DMS 273 (cell line): Measurements from ENCODE around the gene CACNB2.

ENCODE experiments used
- DNase-seq: peaks from one replicate; lab custom pipeline; 2025; ENCODE audit not compliant: unreplicated experiment; lab: John Stamatoyannopoulos, UW

CACNB2 gene

GRCh38 chr10:18399158-18399557 is 258.9 kb downstream of the CACNB2 start:
- no peak for DNase-seq

- DNase-seq: peak; percentile 52
Measured at GRCh38 chr10:18400201-18400905, 260.1 kb downstream of the CACNB2 start.

GRCh38 chr10:18400906-18401245 is 260.7 kb downstream of the CACNB2 start:
- no peak for DNase-seq

- no peak for DNase-seq
Measured at GRCh38 chr10:18401416-18402195, 261.4 kb downstream of the CACNB2 start.

GRCh38 chr10:18402853-18403252 is 262.6 kb downstream of the CACNB2 start:
- peak; percentile 2 for DNase-seq

- DNase-seq: no peak
Measured at GRCh38 chr10:18404530-18404929, 264.3 kb downstream of the CACNB2 start.

- DNase-seq: no peak
Measured at GRCh38 chr10:18406136-18406535, 265.9 kb downstream of the CACNB2 start.

GRCh38 chr10:18409599-18410397 is 269.6 kb downstream of the CACNB2 start:
- peak; percentile 0 for DNase-seq

- no peak for DNase-seq
Measured at GRCh38 chr10:18414061-18414460, 273.8 kb downstream of the CACNB2 start.

- no peak for DNase-seq
Measured at GRCh38 chr10:18417950-18418527, 277.8 kb downstream of the CACNB2 start.

- DNase-seq: no peak
Measured at GRCh38 chr10:18418541-18419215, 278.5 kb downstream of the CACNB2 start.

- DNase-seq: no peak
Measured at GRCh38 chr10:18419945-18420344, 279.7 kb downstream of the CACNB2 start.

- DNase-seq: no peak
Measured at GRCh38 chr10:18421726-18422293, 281.6 kb downstream of the CACNB2 start.

- DNase-seq: no peak
Measured at GRCh38 chr10:18423058-18423637, 282.9 kb downstream of the CACNB2 start.

GRCh38 chr10:18424200-18424599 is 284.0 kb downstream of the CACNB2 start:
- peak; percentile 1 for DNase-seq

GRCh38 chr10:18429335-18429734 is 289.1 kb downstream of the CACNB2 start:
- DNase-seq: no peak

- DNase-seq: no peak
Measured at GRCh38 chr10:18436902-18437301, 296.7 kb downstream of the CACNB2 start.

GRCh38 chr10:18437486-18437885 is 297.3 kb downstream of the CACNB2 start:
- no peak for DNase-seq

- DNase-seq: peak; percentile 46
Measured at GRCh38 chr10:18438361-18439126, 298.3 kb downstream of the CACNB2 start.
